AG09309 (cell line): ENCODE results near the gene SH2D3C.

Source experiments
- DNase-seq: peaks from one replicate; pipeline ENCODE4 v3.0.0-alpha.2; 2010; ENCODE audit warnings: low read depth
- H3K4me3 ChIP-seq: 2 replicates; pipeline ENCODE4 v1.5.1; 2011; ENCODE audit warnings: mild to moderate bottlenecking, low read depth, low read length, moderate library complexity; ENCODE audit not compliant: control insufficient read depth
- TF ChIP-seq, protein P1 (sequence below): IDR thresholded peaks from 2 replicates; pipeline ENCODE4 v1.5.1; 2011; ENCODE audit warnings: mild to moderate bottlenecking, low read depth, low read length, inconsistent platforms; ENCODE audit not compliant: insufficient read depth, control insufficient read depth; ENCODE audit errors: missing control alignments

The SH2D3C gene

DNA sequence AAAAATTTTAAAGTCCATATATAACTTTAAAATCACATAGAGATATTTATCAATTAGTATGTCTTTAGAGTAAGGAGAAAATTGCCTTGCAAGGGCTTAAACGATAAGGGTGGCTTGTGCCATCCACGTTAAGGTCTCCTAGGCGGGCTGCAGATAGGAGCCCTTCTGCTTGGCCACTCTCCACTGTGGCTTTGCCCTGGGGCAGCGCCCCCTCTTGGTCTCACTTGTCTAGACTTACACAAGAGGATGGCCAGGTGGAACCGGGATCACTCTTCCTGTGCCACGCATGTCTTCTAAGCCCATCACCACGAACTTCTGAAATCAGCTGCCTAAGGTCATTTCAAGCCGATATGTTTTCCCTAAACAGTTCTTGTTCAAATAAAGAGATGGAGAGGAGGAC lies 27.2 kb upstream of the SH2D3C start:
- DNase-seq, result no peak
- no peak overlapping the region for H3K4me3 ChIP-seq
- TF ChIP-seq, protein P1, sequence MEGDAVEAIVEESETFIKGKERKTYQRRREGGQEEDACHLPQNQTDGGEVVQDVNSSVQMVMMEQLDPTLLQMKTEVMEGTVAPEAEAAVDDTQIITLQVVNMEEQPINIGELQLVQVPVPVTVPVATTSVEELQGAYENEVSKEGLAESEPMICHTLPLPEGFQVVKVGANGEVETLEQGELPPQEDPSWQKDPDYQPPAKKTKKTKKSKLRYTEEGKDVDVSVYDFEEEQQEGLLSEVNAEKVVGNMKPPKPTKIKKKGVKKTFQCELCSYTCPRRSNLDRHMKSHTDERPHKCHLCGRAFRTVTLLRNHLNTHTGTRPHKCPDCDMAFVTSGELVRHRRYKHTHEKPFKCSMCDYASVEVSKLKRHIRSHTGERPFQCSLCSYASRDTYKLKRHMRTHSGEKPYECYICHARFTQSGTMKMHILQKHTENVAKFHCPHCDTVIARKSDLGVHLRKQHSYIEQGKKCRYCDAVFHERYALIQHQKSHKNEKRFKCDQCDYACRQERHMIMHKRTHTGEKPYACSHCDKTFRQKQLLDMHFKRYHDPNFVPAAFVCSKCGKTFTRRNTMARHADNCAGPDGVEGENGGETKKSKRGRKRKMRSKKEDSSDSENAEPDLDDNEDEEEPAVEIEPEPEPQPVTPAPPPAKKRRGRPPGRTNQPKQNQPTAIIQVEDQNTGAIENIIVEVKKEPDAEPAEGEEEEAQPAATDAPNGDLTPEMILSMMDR, result peak; percentile 52

DNA sequence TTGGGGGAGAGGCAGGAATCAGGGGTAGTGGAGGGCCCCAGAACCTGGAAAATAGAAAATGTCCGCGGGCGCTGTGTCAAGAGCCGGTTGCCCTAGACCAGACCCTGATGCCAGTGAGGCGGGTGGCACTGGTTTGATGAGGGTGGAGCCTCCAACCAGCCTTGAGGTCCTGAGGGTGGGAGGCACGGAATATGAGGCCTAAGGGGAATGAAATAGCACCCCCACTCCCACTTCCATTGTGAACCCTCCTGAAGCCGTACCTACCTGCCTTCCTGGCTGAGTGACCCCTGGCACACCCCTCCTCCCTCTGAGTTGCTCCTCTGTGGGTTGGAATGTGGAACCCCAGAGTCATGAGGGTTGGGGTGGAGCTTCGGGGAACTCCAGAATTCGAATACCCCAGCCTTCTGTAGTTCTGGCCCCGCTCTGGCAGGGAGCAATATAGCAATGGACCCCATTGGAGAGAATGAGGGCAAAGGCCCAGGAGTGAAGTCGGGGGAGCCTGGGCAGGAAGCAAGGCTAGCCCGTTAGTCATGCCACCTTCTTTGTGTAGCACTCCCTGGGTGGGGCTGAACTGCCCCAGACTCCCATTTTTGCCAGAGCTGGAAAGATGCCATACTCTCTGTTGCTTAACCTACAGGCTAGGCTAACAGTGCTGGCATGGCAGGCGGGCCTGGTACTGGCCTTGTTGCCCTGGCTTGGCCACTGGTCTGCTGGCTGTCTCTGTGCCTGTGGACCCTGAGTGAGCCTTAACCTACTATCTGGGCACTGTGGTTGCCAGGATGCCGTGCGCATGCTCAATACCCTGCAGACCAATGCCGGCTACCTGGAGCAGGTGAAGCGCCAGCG lies 25.3 kb upstream of the SH2D3C start:
- no peak for DNase-seq
- peak overlapping the region; percentile 61 for H3K4me3 ChIP-seq
- TF ChIP-seq, protein P1, result no peak

DNA sequence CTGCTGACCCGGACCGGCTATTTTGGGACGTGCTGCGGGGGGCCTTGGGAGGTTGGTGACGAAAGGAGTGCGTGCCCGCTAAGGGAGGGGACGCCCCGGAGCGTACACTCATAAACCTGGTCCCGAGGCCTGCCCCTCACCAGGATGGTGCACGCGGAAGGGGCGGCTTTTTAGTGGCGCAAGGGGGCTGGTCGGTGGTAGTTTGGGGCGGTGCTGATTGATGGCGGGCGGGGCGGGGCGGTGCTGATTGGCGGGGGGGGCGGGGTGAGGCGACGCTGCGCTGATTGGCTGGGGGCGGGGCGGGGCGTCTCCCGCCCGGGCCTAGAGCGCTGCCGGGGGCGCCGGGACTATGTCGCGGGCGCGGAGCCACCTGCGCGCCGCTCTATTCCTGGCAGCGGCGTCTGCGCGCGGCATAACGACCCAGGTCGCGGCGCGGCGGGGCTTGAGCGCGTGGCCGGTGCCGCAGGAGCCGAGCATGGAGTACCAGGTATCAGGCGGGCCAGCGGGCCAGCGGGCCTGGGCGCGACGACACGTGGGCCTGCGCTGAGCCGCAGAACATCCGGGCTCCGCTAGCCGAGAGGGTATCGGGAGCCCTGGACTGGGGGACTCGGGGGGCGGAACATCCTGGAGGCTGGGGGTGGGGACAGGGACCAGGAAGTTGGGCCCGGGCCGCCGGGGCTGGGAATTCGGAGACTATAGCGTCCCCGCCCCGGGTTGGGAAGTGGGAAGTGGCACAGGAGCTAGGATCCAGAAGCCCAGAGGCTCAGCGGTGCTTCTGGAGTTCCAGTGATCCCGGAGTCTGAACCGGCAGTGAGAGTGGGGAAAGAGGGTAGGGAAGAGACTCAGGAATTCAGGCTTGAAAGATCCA lies 24.3 kb upstream of the SH2D3C start, which contains the start of gene FPGS:
FPGS (plus strand) TSS at position 307 of the 868 bp plus-strand sequence; CDS start at position 350, 43 bp downstream.
- peak within 1 kb of the TSS; percentile 61 for H3K4me3 ChIP-seq
- no peak for DNase-seq
- TF ChIP-seq, protein P1, result no peak

DNA sequence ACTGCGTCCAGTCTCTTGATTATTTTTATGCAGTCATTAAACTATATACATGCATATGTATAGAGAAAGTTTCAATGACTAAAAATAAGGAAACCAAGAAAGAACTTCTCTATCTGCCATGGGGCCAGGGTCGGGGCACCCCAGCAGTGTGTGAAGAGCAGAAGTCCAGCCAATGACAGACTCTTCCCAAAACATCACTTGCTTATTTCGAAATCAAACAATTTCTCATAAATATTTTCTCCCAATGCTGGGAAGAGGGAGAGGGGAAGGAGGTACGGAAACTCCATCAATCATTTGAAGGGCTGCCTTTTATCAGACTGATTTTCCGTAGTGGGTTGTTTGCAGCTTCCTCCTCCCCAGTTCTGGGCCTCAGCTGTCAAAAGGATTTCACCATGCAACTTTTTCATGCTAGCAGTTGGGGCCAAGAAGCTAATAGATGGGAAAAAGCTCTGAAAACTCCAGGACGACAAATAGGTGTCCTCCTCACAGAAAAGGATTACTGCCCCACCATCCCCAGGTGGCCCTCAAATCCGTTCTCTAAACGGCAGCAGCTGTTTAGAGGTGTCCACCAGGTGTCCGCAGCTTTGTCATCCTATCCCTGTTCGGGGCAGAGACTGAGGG lies 23.6 kb upstream of the SH2D3C start:
- TF ChIP-seq, protein P1, result no peak
- peak overlapping the region; percentile 49 for H3K4me3 ChIP-seq
- no peak for DNase-seq

DNA sequence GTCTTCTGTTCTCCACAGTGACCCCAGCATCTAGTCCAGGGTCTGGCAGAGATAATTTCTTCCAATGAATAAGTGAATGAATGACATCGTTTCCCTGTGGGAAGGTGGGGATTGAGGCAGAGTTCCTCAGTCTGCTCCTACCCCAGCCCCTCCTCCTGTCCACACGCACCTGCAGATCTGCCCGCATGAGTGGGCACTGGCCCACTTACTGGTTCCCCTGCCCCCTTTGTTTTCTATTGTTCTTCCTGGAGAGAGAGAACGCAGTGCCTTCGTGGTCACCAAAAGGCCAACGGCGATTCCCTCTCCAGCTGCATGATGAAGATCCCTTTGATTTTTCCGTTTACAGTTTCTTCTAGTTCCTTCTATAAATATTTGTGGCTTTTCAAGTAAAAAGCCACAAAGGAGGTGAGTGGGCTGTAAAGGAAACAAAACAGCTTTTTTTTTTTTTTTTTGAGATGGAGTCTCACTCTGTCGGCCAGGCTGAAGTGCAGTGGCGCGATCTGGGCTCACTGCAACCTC lies 18.4 kb upstream of the SH2D3C start:
- TF ChIP-seq, protein P1, result no peak
- H3K4me3 ChIP-seq, result no peak overlapping the region
- DNase-seq, result no peak

DNA sequence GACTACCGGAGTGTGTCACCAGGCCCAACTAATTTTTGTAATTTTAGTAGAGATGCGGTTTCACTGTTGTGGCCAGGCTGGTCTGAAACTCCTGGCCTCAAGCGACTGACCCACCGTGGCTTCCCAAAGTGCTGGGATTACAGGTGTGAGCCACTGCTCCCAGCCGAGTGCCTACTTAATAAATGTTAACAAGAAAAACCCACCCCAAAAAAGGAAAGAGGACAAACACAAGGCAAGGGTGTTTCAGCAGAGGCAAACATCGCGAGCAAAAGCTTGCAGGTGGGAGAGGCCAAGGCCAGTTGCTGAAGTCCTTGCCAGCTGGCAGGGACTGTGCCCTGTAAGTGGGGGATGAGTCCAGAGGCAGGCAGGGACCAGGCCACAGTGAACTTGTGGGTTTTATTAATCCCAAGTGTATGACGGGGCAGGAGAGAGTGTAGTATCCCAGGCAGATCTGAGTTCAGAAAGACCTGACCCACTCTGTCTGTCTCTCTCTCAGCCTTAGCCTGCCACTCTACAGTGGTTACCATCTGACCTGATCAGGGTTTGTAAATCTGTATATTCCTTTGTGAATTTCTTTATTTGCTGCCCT lies 17.9 kb upstream of the SH2D3C start:
- no peak for DNase-seq
- H3K4me3 ChIP-seq, result no peak overlapping the region
- TF ChIP-seq, protein P1, result no peak
